Pulmonary artery endothelial cell (primary cell): ENCODE data around the gene MFSD12. TPM values are rescaled to one million over a fixed set of nuclear protein-coding genes. Genes with fewer than 3 reads are reported as not detected.

ENCODE experiments used
- DNase-seq: peaks from one replicate; pipeline ENCODE4 v3.0.0-alpha.2; 2011; ENCODE audit warnings: low read depth, low spot score
- total RNA-seq: library from RNA; depleted of rRNA; stranded (reverse); fragments of >200 nt; gene quantifications from 2 replicates; pipeline ENCODE4 v1.2.3, GENCODE V29; 2014

Gene MFSD12
- total RNA-seq, 1 donor from 2014 or later: 65.7 TPM

GRCh38 chr19:3556978-3557460 is 367 bp downstream of the MFSD12 start:
- DNase-seq: no peak

GRCh38 chr19:3556423-3556977 is 886 bp downstream of the MFSD12 start:
- DNase-seq: no peak

GRCh38 chr19:3555653-3556422 is 1.5 kb downstream of the MFSD12 start:
- no peak for DNase-seq

- DNase-seq: no peak
Measured at GRCh38 chr19:3554254-3555083, 2.9 kb downstream of the MFSD12 start.

GRCh38 chr19:3551792-3552095 is 5.6 kb downstream of the MFSD12 start:
- DNase-seq: no peak

GRCh38 chr19:3550947-3551791 is 6.2 kb downstream of the MFSD12 start:
- no peak for DNase-seq

GRCh38 chr19:3549816-3550215 is 7.6 kb downstream of the MFSD12 start:
- no peak for DNase-seq

GRCh38 chr19:3548606-3549005 is 8.8 kb downstream of the MFSD12 start:
- no peak for DNase-seq

- DNase-seq: no peak
Measured at GRCh38 chr19:3547767-3548282, 9.6 kb downstream of the MFSD12 start.

GRCh38 chr19:3547301-3547731 is 10.1 kb downstream of the MFSD12 start:
- DNase-seq: no peak

- DNase-seq: no peak
Measured at GRCh38 chr19:3546119-3546518, 11.3 kb downstream of the MFSD12 start.

- DNase-seq: no peak
Measured at GRCh38 chr19:3545669-3546034, 11.7 kb downstream of the MFSD12 start.

- DNase-seq: no peak
Measured at GRCh38 chr19:3544742-3545668, 12.4 kb downstream of the MFSD12 start.

GRCh38 chr19:3544058-3544376 is 13.4 kb downstream of the MFSD12 start:
- DNase-seq: no peak

GRCh38 chr19:3543150-3544057 is 14.0 kb downstream of the MFSD12 start:
- no peak for DNase-seq

- no peak for DNase-seq
Measured at GRCh38 chr19:3539756-3540118, 17.6 kb downstream of the MFSD12 start.

- DNase-seq: no peak
Measured at GRCh38 chr19:3538965-3539755, 18.2 kb downstream of the MFSD12 start, which contains the start of gene TEKTIP1. Gene TEKTIP1, plus strand, starts transcription at chr19:3539174. Its CDS starts 4 bp downstream, at chr19:3539178.

- DNase-seq: no peak
Measured at GRCh38 chr19:3538258-3538929, 19.0 kb downstream of the MFSD12 start.
